K562 (cell line): ENCODE results near the gene CEP57.

Experiments
- CBX8 ChIP-seq: fragments of 200-600 bp; sonication (generic); IDR thresholded peaks from 2 replicates; pipeline ENCODE4 v1.6.1; 2012; ENCODE audit warnings: borderline replicate concordance, mixed run types, low read depth, mild to moderate bottlenecking, moderate library complexity, mixed read lengths, low read length, control low read depth, inconsistent platforms; ENCODE audit not compliant: poor library complexity, severe bottlenecking; ENCODE audit errors: extremely low read depth
- CHD2 ChIP-seq: IDR thresholded peaks from 2 replicates; pipeline ENCODE4 v1.6.1; 2011; ENCODE audit warnings: low read depth, low read length
- JUND ChIP-seq, 2 experiments: IDR thresholded peaks; 2 replicates in 1 of 2; 3 replicates in 1 of 2; pipeline ENCODE4 v1.6.1; 2011; ENCODE audit warnings: borderline replicate concordance in 2 of 2, low read depth in 2 of 2, low read length in 2 of 2, improper control_type of control experiment in 1 of 2, missing biosample characterization in 1 of 2, missing genetic modification characterization in 1 of 2, missing genetic modification reagents in 1 of 2
- POLR2A ChIP-seq: fragments of 450-650 bp; conservative IDR thresholded peaks from 2 replicates; pipeline ENCODE4 v1.6.1; 2016
- SIRT6 ChIP-seq: IDR thresholded peaks from one replicate; pipeline ENCODE4 v1.6.1; 2012; ENCODE audit warnings: low read depth, mild to moderate bottlenecking, control low read depth, inconsistent platforms, low read length, moderate library complexity
- SMC3 ChIP-seq: conservative IDR thresholded peaks from 2 replicates; pipeline ENCODE4 v1.6.1; 2011; ENCODE audit warnings: low read depth, low read length, improper control_type of control experiment; ENCODE audit not compliant: insufficient read depth
- ZNF274 ChIP-seq: IDR thresholded peaks from 2 replicates; pipeline ENCODE4 v1.6.1; 2011; ENCODE audit warnings: low read depth, mild to moderate bottlenecking, low read length, moderate library complexity, borderline replicate concordance
- TF ChIP-seq, protein P1 (sequence below): fragments of 450-650 bp; formaldehyde crosslinking; IDR thresholded peaks from 2 replicates; pipeline ENCODE4 v1.4.0; 2022; ENCODE audit warnings: mild to moderate bottlenecking, moderate library complexity
- TF ChIP-seq, protein P2 (sequence below), 3 experiments: IDR thresholded peaks in 2 of 3; conservative IDR thresholded peaks in 1 of 3; 2 replicates each; pipeline ENCODE4 v1.5.1; 2011 to 2012; ENCODE audit warnings: low read length in 3 of 3, mild to moderate bottlenecking in 3 of 3, control low read depth in 2 of 3, improper control_type of control experiment in 1 of 3, inconsistent platforms in 1 of 3, low read depth in 1 of 3, mixed read lengths in 1 of 3, moderate library complexity in 1 of 3; ENCODE audit not compliant: insufficient read depth in 2 of 3

DNA sequence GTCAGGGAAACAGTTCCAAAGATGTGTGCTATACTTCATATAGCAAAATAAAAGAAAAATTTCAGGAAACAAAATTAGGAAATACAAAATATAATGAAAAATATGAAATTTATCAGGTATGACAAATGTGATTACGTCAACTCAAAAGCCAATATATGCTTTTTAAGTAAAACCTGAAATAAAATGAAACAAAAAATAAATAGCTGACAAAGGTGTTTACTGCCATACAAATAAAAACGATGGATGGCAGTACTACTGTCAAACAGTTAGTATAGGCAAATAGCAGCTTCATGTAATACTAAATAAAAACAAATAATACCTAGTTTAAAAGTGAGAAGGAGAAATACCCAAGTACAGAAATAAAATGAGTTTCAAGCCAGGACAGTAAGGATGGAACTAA, 13.7 kb downstream of the CEP57 start:
- TF ChIP-seq POLR2A (no peak), SMC3 (no peak), JUND (IDR thresholded peaks at IDR 0.05; ENCODE audit: borderline replicate concordance, low read depth, low read length) (no peak), JUND (tag; IDR thresholded peaks at IDR 0.05; ENCODE audit: borderline replicate concordance, low read depth, low read length) (no peak), ZNF274 (no peak), SIRT6 (no peak), CHD2 (no peak), CBX8 (no peak)
- TF ChIP-seq, protein P1, sequence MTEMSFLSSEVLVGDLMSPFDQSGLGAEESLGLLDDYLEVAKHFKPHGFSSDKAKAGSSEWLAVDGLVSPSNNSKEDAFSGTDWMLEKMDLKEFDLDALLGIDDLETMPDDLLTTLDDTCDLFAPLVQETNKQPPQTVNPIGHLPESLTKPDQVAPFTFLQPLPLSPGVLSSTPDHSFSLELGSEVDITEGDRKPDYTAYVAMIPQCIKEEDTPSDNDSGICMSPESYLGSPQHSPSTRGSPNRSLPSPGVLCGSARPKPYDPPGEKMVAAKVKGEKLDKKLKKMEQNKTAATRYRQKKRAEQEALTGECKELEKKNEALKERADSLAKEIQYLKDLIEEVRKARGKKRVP (CRISPR knock-in tag) = no peak
- TF ChIP-seq, protein P2, sequence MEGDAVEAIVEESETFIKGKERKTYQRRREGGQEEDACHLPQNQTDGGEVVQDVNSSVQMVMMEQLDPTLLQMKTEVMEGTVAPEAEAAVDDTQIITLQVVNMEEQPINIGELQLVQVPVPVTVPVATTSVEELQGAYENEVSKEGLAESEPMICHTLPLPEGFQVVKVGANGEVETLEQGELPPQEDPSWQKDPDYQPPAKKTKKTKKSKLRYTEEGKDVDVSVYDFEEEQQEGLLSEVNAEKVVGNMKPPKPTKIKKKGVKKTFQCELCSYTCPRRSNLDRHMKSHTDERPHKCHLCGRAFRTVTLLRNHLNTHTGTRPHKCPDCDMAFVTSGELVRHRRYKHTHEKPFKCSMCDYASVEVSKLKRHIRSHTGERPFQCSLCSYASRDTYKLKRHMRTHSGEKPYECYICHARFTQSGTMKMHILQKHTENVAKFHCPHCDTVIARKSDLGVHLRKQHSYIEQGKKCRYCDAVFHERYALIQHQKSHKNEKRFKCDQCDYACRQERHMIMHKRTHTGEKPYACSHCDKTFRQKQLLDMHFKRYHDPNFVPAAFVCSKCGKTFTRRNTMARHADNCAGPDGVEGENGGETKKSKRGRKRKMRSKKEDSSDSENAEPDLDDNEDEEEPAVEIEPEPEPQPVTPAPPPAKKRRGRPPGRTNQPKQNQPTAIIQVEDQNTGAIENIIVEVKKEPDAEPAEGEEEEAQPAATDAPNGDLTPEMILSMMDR (IDR thresholded peaks at IDR 0.05 in 2 of 3, conservative IDR thresholded peaks at IDR 0.05 in 1 of 3; ENCODE audit: insufficient read depth in 2 of 3, low read depth in 1 of 3, low read length in 3 of 3) = no peak
